HEK293T (cell line): Measurements from ENCODE around the gene FLT4.

ENCODE experiments used
- CTCF ChIA-PET: fragments of 350-600 bp; formaldehyde crosslinking; extraction: SDS; loops from one replicate; lab custom pipeline; 2021; ENCODE audit warnings: antibody characterized with exemption, inconsistent platforms; lab: Yijun Ruan, JAX
- POLR2A ChIA-PET: fragments of 350-600 bp; formaldehyde crosslinking; extraction: SDS; loops from one replicate; lab custom pipeline; 2020; ENCODE audit warnings: antibody characterized with exemption, inconsistent platforms; lab: Yijun Ruan, JAX
- DNase-seq: peaks from one replicate; pipeline ENCODE4 v3.0.0; 2012; ENCODE audit warnings: mixed read lengths; ENCODE audit errors: extremely low spot score
- ARNT ChIP-seq: fragments of 450-650 bp; IDR thresholded peaks from 2 replicates; pipeline ENCODE4 v1.6.1; 2017; ENCODE audit warnings: mild to moderate bottlenecking
- BHLHE40 ChIP-seq: fragments of 450-650 bp; IDR thresholded peaks from 2 replicates; pipeline ENCODE4 v1.6.1; 2016; ENCODE audit warnings: mild to moderate bottlenecking, moderate library complexity, borderline replicate concordance
- CTBP1 ChIP-seq: fragments of 450-650 bp; IDR thresholded peaks from 2 replicates; pipeline ENCODE4 v1.6.1; 2016; ENCODE audit warnings: borderline replicate concordance
- ELF4 ChIP-seq: fragments of 450-650 bp; IDR thresholded peaks from 2 replicates; pipeline ENCODE4 v1.6.1; 2017; ENCODE audit warnings: antibody characterized with exemption
- FOXA1 ChIP-seq: fragments of 450-650 bp; IDR thresholded peaks from 2 replicates; pipeline ENCODE4 v1.6.1; 2016; ENCODE audit warnings: mild to moderate bottlenecking
- FOXK2 ChIP-seq: fragments of 450-650 bp; IDR thresholded peaks from 2 replicates; pipeline ENCODE4 v1.6.1; 2016; ENCODE audit warnings: mild to moderate bottlenecking
- FOXM1 ChIP-seq: fragments of 450-650 bp; IDR thresholded peaks from 2 replicates; pipeline ENCODE4 v1.6.1; 2017; ENCODE audit warnings: mild to moderate bottlenecking, borderline replicate concordance
- HDGF ChIP-seq: fragments of 450-650 bp; IDR thresholded peaks from 2 replicates; pipeline ENCODE4 v1.6.1; 2017; ENCODE audit warnings: antibody characterized with exemption, borderline replicate concordance
- L3MBTL2 ChIP-seq: fragments of 450-650 bp; conservative IDR thresholded peaks from 2 replicates; pipeline ENCODE4 v1.6.1; 2016; ENCODE audit warnings: mild to moderate bottlenecking
- LEF1 ChIP-seq: fragments of 450-650 bp; IDR thresholded peaks from 2 replicates; pipeline ENCODE4 v1.6.1; 2017; ENCODE audit warnings: mild to moderate bottlenecking, borderline replicate concordance
- NFRKB ChIP-seq: fragments of 450-650 bp; IDR thresholded peaks from 2 replicates; pipeline ENCODE4 v1.6.1; 2016; ENCODE audit warnings: mild to moderate bottlenecking, moderate library complexity
- PKNOX1 ChIP-seq: fragments of 450-650 bp; IDR thresholded peaks from 2 replicates; pipeline ENCODE4 v1.6.1; 2016
- SP1 ChIP-seq: fragments of 450-650 bp; IDR thresholded peaks from 2 replicates; pipeline ENCODE4 v1.6.1; 2017
- SUZ12 ChIP-seq: fragments of 450-650 bp; IDR thresholded peaks from 2 replicates; pipeline ENCODE4 v1.6.1; 2016; ENCODE audit warnings: mild to moderate bottlenecking
- TARDBP ChIP-seq: fragments of 450-650 bp; IDR thresholded peaks from 2 replicates; pipeline ENCODE4 v1.6.1; 2016
- ZNF384 ChIP-seq: fragments of 450-650 bp; IDR thresholded peaks from 2 replicates; pipeline ENCODE4 v1.6.1; 2016

Gene FLT4

GRCh38 chr5:180643191-180643851 lies 6.1 kb downstream of the FLT4 start:
- ChIA-PET CTCF (no interaction called here), POLR2A (no interaction called here)
- no peak for DNase-seq
- no peak for TF ChIP-seq ZNF384
- no peak for TF ChIP-seq SUZ12
- no peak for TF ChIP-seq FOXK2
- TF ChIP-seq CTBP1, result no peak
- no peak for TF ChIP-seq HDGF
- no peak for TF ChIP-seq BHLHE40
- TF ChIP-seq FOXA1, result no peak
- no peak for TF ChIP-seq ELF4
- no peak for TF ChIP-seq NFRKB

- DNase-seq, result no peak
- ChIA-PET CTCF (interaction anchor here (1.3 kb wide), 1 partner anchor 23 kb away, joined by 7 read pairs; no protein-coding TSS in a partner anchor), POLR2A (no interaction called here)
- TF ChIP-seq LEF1 (no peak), PKNOX1 (no peak), NFRKB (no peak), FOXA1 (no peak), L3MBTL2 (no peak), TARDBP (no peak), FOXK2 (no peak), ZNF384 (no peak), CTBP1 (no peak), ARNT (no peak), FOXM1 (no peak), SUZ12 (no peak), HDGF (no peak), BHLHE40 (no peak), ELF4 (no peak), SP1 (no peak)
These were observed 6.6 kb downstream of the FLT4 start for GRCh38 chr5:180642779-180643178.

- no peak for DNase-seq
- ChIA-PET CTCF (interaction anchor here (1.3 kb wide), 1 partner anchor 23 kb away, joined by 7 read pairs; no protein-coding TSS in a partner anchor), POLR2A (no interaction called here)
- TF ChIP-seq L3MBTL2, result no peak
- no peak for TF ChIP-seq FOXA1
- no peak for TF ChIP-seq SUZ12
- no peak for TF ChIP-seq CTBP1
- no peak for TF ChIP-seq TARDBP
- TF ChIP-seq BHLHE40, result no peak
- no peak for TF ChIP-seq SP1
- no peak for TF ChIP-seq HDGF
- no peak for TF ChIP-seq ZNF384
- no peak for TF ChIP-seq FOXK2
- no peak for TF ChIP-seq PKNOX1
- TF ChIP-seq FOXM1, result no peak
- no peak for TF ChIP-seq ELF4
- TF ChIP-seq ARNT, result no peak
- no peak for TF ChIP-seq NFRKB
- TF ChIP-seq LEF1, result no peak
These were observed 7.1 kb downstream of the FLT4 start for GRCh38 chr5:180642181-180642775.

GRCh38 chr5:180641566-180641900 lies 7.9 kb downstream of the FLT4 start:
- ChIA-PET POLR2A (no interaction called here), CTCF (interaction anchor here (1.3 kb wide), 1 partner anchor 22 kb away, joined by 7 read pairs; no protein-coding TSS in a partner anchor)
- no peak for DNase-seq
- TF ChIP-seq BHLHE40 (no peak), ARNT (no peak), CTBP1 (no peak), ELF4 (no peak)

GRCh38 chr5:180640861-180641565 lies 8.4 kb downstream of the FLT4 start:
- DNase-seq, result no peak
- ChIA-PET CTCF (no interaction called here), POLR2A (no interaction called here)
- TF ChIP-seq ARNT (no peak), FOXA1 (no peak), TARDBP (no peak), FOXM1 (no peak), SP1 (no peak), CTBP1 (no peak), HDGF (no peak), L3MBTL2 (no peak), ELF4 (no peak), LEF1 (no peak), BHLHE40 (no peak), FOXK2 (no peak), ZNF384 (no peak)

GRCh38 chr5:180640611-180640860 lies 8.9 kb downstream of the FLT4 start:
- TF ChIP-seq CTBP1, result no peak
- no peak for TF ChIP-seq PKNOX1
- no peak for TF ChIP-seq SP1
- no peak for TF ChIP-seq BHLHE40
- TF ChIP-seq FOXM1, result no peak
- TF ChIP-seq ELF4, result no peak
- TF ChIP-seq TARDBP, result no peak
- no peak for TF ChIP-seq ZNF384
- no peak for TF ChIP-seq L3MBTL2
- TF ChIP-seq NFRKB, result no peak
- TF ChIP-seq FOXA1, result no peak
- TF ChIP-seq ARNT, result no peak
- no peak for TF ChIP-seq LEF1
- no peak for TF ChIP-seq HDGF
- TF ChIP-seq FOXK2, result no peak
- no peak for TF ChIP-seq SUZ12
- CTCF ChIA-PET, result no interaction called here
- no peak for DNase-seq
- POLR2A ChIA-PET, result no interaction called here
